NCI-H2107 (cell line): ENCODE measurements around the gene NDUFA7.
"Not testable (repeated sequence)": the region's sequence is repeated elsewhere in the genome, so short reads cannot be mapped to it uniquely, and the experiment has no call there.

Experiments
- DNase-seq: peaks from one replicate; lab custom pipeline; 2025; lab: John Stamatoyannopoulos, UW

The NDUFA7 gene

DNA sequence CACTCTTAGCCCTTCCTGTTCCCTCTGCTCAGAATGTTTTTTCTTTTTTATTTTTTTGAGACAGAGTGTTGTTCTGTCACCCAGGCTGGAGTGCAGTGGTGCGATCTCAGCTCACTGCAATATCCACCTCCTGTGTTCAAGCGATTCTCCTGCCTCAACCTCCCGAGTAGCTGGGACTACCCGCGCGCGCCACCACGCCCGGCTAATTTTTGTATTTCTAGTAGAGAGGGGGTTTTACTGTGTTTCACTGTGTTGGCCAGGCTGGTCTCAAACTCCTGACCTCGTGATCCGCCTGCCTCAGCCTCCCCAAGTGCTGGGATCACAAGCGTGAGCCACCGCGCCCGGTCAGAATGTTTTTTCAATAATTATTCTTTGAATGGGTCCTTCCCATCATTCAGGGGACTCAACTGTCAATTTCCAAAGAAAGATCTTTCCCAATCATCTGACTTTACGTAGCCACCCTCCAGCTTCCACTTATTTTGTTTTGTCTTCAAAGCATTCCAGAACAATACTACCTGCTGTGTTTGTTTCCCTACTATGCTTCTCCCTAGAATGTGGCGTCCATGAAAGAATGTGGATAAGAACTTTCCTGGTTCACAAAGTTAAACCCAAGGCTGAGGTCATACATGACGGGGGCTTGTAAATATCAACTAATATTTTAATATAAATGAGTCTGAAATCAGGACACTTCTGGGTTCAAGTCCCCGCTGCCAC, 1.2 kb downstream of the NDUFA7 start:
- DNase-seq, result no peak

DNA sequence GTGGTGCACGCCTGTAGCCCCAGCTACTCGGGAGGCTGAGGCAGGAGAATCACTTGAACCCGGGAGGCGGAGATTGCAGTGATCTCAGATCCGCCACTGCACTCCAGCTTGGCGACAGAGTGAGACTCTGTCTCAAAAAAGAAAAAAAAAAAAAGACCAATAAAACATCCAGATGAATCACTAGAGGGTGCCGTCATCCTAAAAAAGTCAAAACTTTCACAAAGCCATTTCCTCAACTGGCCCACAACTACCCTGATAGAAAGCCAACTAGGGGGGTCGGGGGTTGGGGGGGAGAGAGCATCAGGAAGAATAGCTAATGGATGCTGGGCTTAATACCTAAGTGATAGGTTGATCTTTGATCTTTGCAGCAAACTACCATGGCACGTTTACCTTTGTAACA, 2.3 kb downstream of the NDUFA7 start:
- DNase-seq, result not testable (repeated sequence)

DNA sequence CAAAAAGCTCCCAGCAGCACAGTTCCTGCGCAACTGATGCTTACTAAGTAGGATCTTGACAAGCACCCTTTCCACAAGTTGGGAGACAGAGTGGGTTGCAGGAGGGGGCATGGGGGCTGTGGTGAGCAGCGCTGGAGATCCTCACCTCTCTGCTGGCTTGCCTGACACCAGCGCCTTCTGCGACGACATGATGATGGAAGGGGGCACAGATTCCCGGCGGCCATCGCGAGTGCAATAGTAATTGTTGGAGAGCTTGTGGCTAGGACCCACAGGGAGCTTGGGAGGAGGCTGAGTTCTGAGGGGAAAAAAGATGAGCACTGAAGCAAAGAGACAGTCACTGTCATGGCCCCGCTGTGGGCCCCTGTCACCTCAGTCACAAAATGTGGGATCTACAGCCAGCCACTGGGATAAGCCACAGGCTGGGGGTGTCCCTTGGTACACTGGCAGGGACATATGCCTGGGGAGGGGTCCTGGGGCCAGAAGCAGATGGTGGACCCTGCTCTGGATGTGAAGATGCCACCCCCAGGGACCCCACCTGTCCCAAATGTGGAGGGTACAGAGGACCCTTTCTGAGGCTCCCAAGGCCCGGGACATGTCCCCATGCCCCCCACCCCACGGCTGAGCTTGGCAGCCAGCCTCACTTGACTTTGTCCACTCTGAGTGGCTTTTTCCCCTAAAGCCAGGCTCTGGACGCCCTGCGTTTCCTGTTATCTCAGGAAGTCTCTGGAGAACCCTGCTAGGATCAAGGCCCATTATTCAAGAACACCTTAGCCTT, 4.6 kb downstream of the NDUFA7 start:
- DNase-seq, result no peak

- DNase-seq, result not testable (repeated sequence)
These were observed 6.1 kb downstream of the NDUFA7 start for GRCh38 chr19:8314981-8315640.

- no peak for DNase-seq
These were observed 9.5 kb downstream of the NDUFA7 start for GRCh38 chr19:8311461-8312260.

GRCh38 chr19:8310342-8311055, 10.7 kb downstream of the NDUFA7 start:
- DNase-seq, result no peak

DNA sequence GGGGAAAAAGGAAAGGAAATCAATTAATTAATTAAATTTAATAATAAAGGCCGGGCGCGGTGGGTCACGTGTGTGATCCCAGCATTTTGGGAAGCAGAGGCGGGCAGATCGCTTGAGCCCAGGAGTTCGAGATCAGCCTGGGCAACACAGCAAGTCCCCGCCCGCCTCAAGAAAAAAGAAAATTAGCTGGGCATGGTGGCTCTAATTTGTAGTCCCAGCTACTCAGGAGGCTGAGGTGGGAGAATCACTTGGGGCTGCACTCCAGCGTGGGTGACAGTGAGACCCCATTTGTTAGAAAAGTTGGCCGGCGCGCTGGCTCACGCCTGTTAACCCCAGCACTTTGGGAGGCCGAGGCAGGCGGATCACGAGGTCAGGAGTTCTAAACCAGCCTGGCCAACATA, 12.3 kb downstream of the NDUFA7 start:
- no peak for DNase-seq

DNA sequence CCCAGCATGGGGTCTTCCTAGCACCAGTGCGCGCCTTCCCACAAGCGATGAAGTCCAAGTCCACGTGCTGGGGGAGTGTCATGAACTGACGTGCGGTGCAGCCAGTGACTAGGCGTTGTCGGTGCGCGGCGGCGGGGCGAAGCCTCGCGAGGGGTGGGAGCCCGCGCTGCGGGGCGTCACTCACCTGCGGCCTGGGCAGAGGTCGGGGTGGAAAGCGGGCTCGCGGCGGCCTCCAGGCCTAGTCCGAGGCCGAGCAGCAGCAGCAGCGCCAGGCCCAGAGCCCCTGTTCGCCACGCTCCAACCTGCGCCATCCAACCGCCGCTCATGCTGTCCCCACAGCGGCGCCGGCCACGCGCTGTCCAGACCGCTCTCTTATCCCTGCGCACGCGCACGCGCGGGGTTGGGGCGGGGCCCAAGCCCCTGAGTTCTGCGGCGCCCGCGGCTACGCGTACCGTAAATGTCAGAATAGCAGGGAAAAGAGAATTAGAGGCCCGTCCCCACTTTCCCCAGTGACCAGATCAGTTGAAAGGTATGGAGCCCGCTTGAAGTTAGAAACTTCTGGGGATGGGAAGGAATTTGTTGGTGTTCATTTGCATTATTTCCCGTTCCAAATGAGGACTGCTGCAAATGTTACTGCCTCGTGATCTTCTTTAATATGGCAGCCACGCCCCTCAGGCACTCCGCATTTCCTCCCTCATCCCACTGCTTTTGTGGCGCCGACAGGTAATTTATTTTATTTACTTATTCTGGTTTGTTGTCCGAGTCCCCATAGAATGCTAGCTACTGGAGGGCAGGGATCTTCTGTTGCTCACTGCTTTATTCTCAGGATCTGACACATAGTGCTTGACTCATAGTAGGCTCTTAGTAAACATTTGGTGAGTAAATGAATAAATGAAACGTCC, 13.0 kb downstream of the NDUFA7 start, which contains the start of gene CD320:
Gene CD320, minus strand, starts transcription at position 394 of the 902 bp plus-strand sequence. Its CDS starts 68 bp downstream, at position 326.
- peak; percentile 81 for DNase-seq

GRCh38 chr19:8307400-8307964, 13.7 kb downstream of the NDUFA7 start:
- no peak for DNase-seq

DNA sequence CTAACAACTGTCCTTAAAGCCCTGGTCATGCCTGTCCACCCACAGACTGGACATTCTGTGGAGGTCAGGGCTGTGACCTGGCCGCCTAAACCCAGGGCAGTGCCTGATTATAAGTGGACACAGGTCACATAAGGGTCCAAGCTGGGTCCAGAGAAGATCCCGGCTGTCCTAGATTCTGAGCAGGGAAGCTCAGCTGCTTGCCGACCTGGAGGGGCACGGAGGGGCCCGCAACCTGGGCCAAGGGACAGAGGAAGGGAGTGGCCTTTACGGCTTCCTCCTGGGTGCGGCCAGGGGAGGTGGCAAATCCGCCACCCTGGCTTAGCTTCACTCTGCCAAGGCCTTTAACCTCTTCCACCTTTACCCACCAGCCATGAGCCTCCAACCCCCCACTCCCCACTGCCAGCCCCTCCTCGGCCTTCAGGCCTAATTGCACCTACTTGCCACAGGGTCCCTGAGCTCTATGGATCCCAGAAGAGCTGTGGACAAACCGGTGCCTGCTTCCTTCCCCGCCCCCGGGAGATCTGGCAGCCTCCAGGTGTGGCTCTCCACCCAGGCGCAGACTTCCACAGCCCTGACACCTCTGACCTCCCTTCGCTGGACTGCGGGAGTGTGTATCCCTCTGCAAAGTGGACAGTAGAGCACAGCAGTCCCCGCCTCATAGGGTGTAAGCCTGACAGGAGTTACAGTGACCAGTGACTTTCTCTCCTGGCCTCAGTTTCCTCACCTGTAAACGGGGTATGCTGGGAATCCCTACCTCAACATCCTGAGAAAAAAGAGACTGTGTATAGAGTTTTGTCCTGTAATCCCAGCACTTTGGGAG, 14.7 kb downstream of the NDUFA7 start:
- no peak for DNase-seq

DNA sequence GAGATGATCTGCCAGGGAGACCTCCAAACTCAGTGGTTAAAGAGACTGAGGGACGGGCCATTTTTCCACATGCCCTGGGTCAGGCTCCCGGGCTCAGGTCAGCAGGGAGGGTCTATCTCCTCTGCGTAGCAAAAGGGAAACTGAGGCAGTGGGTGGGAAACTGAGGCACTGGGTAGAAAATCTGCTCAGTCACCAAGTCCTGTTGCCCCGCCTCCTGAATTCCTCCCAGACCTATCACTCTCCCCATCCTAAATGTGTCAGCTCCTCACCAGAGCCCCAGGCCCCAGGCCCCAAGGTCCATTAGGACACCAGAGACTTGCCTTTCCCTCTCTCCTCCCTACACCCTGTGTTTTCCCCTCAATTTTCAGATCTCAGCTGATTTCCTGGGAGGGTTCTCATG, 15.4 kb downstream of the NDUFA7 start:
- DNase-seq, result no peak

DNA sequence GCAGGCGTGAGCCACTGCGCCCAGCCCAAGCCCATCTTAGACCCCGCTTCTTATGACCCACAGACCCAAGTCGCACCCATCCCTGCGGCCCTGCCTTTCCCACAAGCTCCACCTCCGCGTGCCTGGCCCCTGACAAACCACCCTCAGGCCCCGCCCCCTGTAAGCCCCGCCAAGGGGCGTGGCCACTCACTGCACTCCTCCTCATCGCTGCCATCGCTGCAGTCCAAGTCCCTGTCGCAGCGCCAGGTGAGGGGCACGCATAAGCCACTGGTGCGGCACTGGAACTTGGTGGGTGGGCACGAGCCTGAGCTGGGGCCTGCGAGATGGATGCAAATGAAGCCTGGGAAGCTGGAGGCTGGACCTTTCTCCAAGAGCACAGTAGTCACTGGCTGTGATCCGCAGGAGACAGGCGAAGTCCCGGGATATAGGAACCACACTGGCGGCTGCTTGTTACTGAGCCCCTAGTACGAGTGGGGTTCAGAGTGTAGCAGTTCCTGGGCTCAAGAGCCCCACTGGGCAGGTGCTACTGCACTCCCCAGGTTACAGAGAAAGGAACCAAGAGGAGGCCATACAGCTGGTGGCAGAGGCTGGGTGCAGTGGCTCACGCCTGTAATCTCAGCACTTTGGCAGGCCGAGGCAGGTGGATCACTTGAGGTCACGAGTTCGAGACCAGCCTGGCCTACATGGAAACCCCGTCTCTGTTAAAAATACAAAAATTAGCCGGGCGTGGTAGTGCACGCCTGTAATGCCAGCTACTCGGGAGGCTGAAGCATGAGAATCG, 16.1 kb downstream of the NDUFA7 start:
- no peak for DNase-seq

- DNase-seq, result no peak
These were observed 18.4 kb downstream of the NDUFA7 start for GRCh38 chr19:8302734-8303133.

DNA sequence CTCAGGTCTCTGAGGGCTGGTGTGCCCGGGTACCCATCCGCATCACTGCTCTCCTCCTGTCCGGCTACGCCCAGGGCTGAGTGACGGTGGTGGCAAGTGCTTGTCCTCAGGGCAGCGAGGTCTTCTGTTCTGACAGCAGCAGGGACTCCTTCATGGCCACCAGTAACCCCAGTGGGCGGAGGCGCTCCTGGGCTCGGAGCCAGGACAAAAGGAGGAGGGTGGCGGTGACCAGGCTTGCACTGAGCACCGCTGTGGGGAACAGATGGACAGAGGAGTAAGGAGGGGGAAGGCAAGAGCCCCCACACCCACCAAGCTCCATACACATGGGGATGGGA, 18.9 kb downstream of the NDUFA7 start:
- no peak for DNase-seq

DNA sequence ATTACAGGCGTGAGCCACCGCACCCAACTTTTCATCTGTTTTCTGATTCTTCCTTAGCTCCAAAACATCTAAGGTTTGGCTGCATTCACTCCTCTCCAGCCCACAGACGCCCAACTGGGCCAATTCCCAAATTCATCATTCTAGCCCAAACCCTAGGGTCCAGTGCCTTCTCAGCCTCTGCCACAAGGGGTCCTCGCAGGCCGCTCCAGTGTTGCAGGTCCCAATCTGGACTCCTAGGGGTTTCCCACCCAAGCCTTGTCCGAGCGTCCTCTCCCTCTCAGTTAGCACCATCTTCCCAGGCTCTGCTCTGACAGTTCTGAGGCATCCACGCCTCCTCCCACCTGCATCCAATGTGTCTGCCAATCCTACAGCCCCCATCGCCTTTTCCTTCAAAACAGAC, 29.8 kb downstream of the NDUFA7 start:
- DNase-seq, result not testable (repeated sequence)

- not testable (repeated sequence) for DNase-seq
These were observed 44.7 kb downstream of the NDUFA7 start for GRCh38 chr19:8276508-8276907.

DNA sequence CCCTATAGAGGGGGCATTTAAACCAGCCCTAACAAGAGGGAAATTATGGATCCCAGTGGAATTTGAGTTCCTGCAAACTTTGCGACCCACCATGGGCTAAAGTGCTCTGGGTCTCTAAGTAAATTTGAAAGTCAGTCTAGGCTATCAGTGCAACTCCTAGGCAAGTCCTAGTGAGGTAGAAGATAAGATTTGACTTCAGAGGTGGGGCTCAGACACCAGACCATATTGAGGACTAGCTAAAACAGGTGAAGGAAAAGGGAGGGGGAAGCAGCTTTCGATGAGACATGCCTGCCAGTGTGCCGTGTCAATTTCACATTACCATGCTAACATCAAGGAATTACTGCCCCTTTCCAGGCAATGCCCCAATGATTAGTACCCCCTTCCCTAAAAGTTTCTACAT, 51.5 kb downstream of the NDUFA7 start:
- no peak for DNase-seq

GRCh38 chr19:8265872-8266271, 55.3 kb downstream of the NDUFA7 start:
- no peak for DNase-seq
